SH-SY5Y (cell line): Measurements from ENCODE around the gene WFDC1.

Experiments
- GATA2 ChIP-seq: IDR thresholded peaks from 2 replicates; pipeline ENCODE4 v1.6.1; 2011; ENCODE audit warnings: mild to moderate bottlenecking, low read depth, low read length
- GATA3 ChIP-seq: IDR thresholded peaks from 2 replicates; pipeline ENCODE4 v1.6.1; 2011; ENCODE audit warnings: low read depth, mild to moderate bottlenecking, low read length, moderate library complexity

DNA sequence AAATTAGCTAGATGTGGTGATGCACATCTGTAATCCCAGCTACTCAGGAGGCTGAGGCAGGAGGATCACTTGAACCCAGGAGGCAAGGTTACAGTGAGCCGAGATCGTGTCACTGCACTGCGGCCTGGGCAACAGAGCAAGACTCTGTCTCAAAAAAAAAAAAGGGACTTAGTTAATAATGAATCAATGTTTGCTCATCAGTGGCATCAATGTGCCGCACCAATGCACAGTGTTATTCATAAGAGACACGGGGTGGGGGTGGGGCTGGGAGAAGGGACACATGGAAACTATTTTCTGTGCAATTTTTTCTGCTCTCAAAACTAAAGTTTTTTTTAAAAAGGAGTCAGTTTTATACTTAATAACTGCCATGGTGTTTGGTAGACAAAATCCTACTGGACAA is 66.9 kb downstream of the WFDC1 start:
- TF ChIP-seq GATA2 (no peak), GATA3 (no peak)
